Measurements from ENCODE around the gene APOC1. TPM values are rescaled to one million over a fixed set of nuclear protein-coding genes. Genes with fewer than 3 reads are reported as not detected.
"Not testable (repeated sequence)": the region's sequence is repeated elsewhere in the genome, so short reads cannot be mapped to it uniquely, and the experiment has no call there.

Gene APOC1
- total and polyA plus RNA-seq, 9 donors: 13.5 to 25.2 (median 16.0) TPM

DNA sequence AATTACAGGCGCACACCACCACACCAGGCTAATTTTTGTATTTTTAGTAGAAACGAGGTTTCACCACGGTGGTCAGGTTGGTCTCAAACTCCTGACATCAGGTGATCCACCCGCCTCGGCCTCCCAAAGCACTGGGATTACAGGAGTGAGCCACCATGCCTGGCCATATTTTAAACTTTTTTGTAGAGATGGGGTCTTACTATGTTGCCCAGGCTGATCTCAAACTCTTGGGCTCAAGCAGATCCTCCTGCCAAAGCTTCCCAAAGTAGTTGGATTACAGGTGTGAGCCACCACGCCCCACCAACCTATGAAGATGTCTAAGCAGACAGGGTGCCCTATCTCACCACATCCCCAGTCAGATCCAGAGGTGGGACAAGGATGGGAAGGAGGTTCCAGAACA is 2.5 kb upstream of the APOC1 start:
- not testable (repeated sequence) for H3K27me3 ChIP-seq (ENCODE audit: control insufficient read depth, insufficient read depth, low read length); H3K4me3 ChIP-seq (ENCODE audit: low read length); H3K36me3 ChIP-seq (ENCODE audit: control insufficient read depth, insufficient read depth, low read length); H3K9me3 ChIP-seq (replicated peaks; ENCODE audit: control insufficient read depth, low read depth, low read length); DNase-seq
- Histone ChIP-seq H3K4me1 (ENCODE audit: control insufficient read depth, insufficient read depth, low read length) (peaks cover 49% of the 10 kb centered on the region), H3K27ac (ENCODE audit: low read length) (peak overlapping the region; percentile 55)
- 90% methylated on average over 3 of the region's 6 CpGs for WGBS (ENCODE audit: insufficient coverage)

GRCh38 chr19:44912854-44913253 is 1.6 kb upstream of the APOC1 start:
- Histone ChIP-seq H3K27me3 (ENCODE audit: control insufficient read depth, insufficient read depth, low read length) (no peaks in the 10 kb centered on the region), H3K4me1 (ENCODE audit: control insufficient read depth, insufficient read depth, low read length) (peaks cover 49% of the 10 kb centered on the region), H3K4me3 (ENCODE audit: low read length) (no peak overlapping the region), H3K36me3 (ENCODE audit: control insufficient read depth, insufficient read depth, low read length) (no peaks in the 10 kb centered on the region), H3K27ac (ENCODE audit: low read length) (peak overlapping the region; percentile 52), H3K9me3 (replicated peaks; ENCODE audit: control insufficient read depth, low read depth, low read length) (no peaks in the 10 kb centered on the region)
- DNase-seq: peak; percentile 90
- WGBS (ENCODE audit: insufficient coverage): 37% methylated on average over 3 of the region's 6 CpGs

- H3K36me3 ChIP-seq (ENCODE audit: control insufficient read depth, insufficient read depth, low read length); H3K4me3 ChIP-seq (ENCODE audit: low read length); H3K27me3 ChIP-seq (ENCODE audit: control insufficient read depth, insufficient read depth, low read length); H3K27ac ChIP-seq (ENCODE audit: low read length); DNase-seq; H3K9me3 ChIP-seq (replicated peaks; ENCODE audit: control insufficient read depth, low read depth, low read length): not testable (repeated sequence)
- 62% methylated on average over 9 of the region's 23 CpGs for WGBS (ENCODE audit: insufficient coverage)
- peaks cover 49% of the 10 kb centered on the region for H3K4me1 ChIP-seq (ENCODE audit: control insufficient read depth, insufficient read depth, low read length)
These were observed 636 bp upstream of the APOC1 start for GRCh38 chr19:44913512-44914432.

DNA sequence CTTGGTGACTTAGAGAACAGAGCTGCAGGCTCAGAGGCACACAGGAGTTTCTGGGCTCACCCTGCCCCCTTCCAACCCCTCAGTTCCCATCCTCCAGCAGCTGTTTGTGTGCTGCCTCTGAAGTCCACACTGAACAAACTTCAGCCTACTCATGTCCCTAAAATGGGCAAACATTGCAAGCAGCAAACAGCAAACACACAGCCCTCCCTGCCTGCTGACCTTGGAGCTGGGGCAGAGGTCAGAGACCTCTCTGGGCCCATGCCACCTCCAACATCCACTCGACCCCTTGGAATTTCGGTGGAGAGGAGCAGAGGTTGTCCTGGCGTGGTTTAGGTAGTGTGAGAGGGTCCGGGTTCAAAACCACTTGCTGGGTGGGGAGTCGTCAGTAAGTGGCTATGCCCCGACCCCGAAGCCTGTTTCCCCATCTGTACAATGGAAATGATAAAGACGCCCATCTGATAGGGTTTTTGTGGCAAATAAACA is 9.9 kb downstream of the APOC1 start:
- WGBS (ENCODE audit: insufficient coverage): 100% methylated on average over 1 of the region's 8 CpGs
- Histone ChIP-seq H3K36me3 (ENCODE audit: control insufficient read depth, insufficient read depth, low read length) (no peaks in the 10 kb centered on the region), H3K27ac (ENCODE audit: low read length) (no peak overlapping the region), H3K27me3 (ENCODE audit: control insufficient read depth, insufficient read depth, low read length) (no peaks in the 10 kb centered on the region), H3K4me3 (ENCODE audit: low read length) (no peak overlapping the region), H3K9me3 (replicated peaks; ENCODE audit: control insufficient read depth, low read depth, low read length) (no peaks in the 10 kb centered on the region), H3K4me1 (ENCODE audit: control insufficient read depth, insufficient read depth, low read length) (peaks cover 39% of the 10 kb centered on the region)
- no peak for DNase-seq

GRCh38 chr19:44925114-44925891 is 10.9 kb downstream of the APOC1 start:
- Histone ChIP-seq H3K27ac (ENCODE audit: low read length) (peak overlapping the region; percentile 71), H3K36me3 (ENCODE audit: control insufficient read depth, insufficient read depth, low read length) (no peaks in the 10 kb centered on the region), H3K9me3 (replicated peaks; ENCODE audit: control insufficient read depth, low read depth, low read length) (no peaks in the 10 kb centered on the region), H3K4me1 (ENCODE audit: control insufficient read depth, insufficient read depth, low read length) (peaks cover 39% of the 10 kb centered on the region), H3K4me3 (ENCODE audit: low read length) (no peak overlapping the region), H3K27me3 (ENCODE audit: control insufficient read depth, insufficient read depth, low read length) (no peaks in the 10 kb centered on the region)
- peak; percentile 90 for DNase-seq
- WGBS (ENCODE audit: insufficient coverage): 29% methylated on average over 3 of the region's 8 CpGs

- not testable (repeated sequence) for H3K4me3 ChIP-seq (ENCODE audit: low read length); H3K27me3 ChIP-seq (ENCODE audit: control insufficient read depth, insufficient read depth, low read length); H3K36me3 ChIP-seq (ENCODE audit: control insufficient read depth, insufficient read depth, low read length); H3K27ac ChIP-seq (ENCODE audit: low read length); H3K9me3 ChIP-seq (replicated peaks; ENCODE audit: control insufficient read depth, low read depth, low read length); DNase-seq
- H3K4me1 ChIP-seq (ENCODE audit: control insufficient read depth, insufficient read depth, low read length): peaks cover 39% of the 10 kb centered on the region
- WGBS (ENCODE audit: insufficient coverage): 66% methylated on average over 5 of the region's 19 CpGs
These were observed 12.1 kb downstream of the APOC1 start for GRCh38 chr19:44926245-44927077.

- Histone ChIP-seq H3K4me1 (ENCODE audit: control insufficient read depth, insufficient read depth, low read length) (peaks cover 39% of the 10 kb centered on the region), H3K27me3 (ENCODE audit: control insufficient read depth, insufficient read depth, low read length) (no peaks in the 10 kb centered on the region), H3K9me3 (replicated peaks; ENCODE audit: control insufficient read depth, low read depth, low read length) (no peaks in the 10 kb centered on the region), H3K27ac (ENCODE audit: low read length) (no peak overlapping the region), H3K36me3 (ENCODE audit: control insufficient read depth, insufficient read depth, low read length) (no peaks in the 10 kb centered on the region), H3K4me3 (ENCODE audit: low read length) (no peak overlapping the region)
- 70% methylated on average over 2 of the region's 5 CpGs for WGBS (ENCODE audit: insufficient coverage)
- DNase-seq: no peak
These were observed 13.3 kb downstream of the APOC1 start for GRCh38 chr19:44927746-44928145.

DNA sequence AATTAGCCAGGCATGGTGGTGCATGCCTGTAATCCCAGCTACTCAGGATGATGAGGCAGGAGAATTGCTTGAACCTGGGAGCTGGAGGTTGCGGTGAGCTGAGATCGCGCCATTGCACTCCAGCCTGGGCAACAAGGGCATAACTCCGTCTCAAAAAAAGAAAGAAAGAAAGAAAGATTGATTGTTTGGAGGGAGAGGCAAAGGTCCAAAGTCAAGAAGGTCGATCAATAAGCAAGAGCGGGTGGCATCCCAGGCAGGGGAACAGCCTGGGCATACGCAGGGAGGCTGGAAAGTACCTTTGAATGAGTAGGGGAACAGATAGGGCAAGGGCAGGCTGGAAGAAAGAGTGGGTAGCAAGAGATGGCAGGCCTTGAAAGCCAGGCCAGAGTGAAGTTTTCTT is 15.7 kb downstream of the APOC1 start:
- no peaks in the 10 kb centered on the region for H3K36me3 ChIP-seq (ENCODE audit: control insufficient read depth, insufficient read depth, low read length)
- WGBS (ENCODE audit: insufficient coverage): 87% methylated on average over 7 of the region's 7 CpGs
- H3K4me1 ChIP-seq (ENCODE audit: control insufficient read depth, insufficient read depth, low read length): peaks cover 29% of the 10 kb centered on the region
- no peaks in the 10 kb centered on the region for H3K9me3 ChIP-seq (replicated peaks; ENCODE audit: control insufficient read depth, low read depth, low read length)
- H3K27me3 ChIP-seq (ENCODE audit: control insufficient read depth, insufficient read depth, low read length): no peaks in the 10 kb centered on the region
- H3K27ac ChIP-seq (ENCODE audit: low read length): no peak overlapping the region
- no peak for DNase-seq
- H3K4me3 ChIP-seq (ENCODE audit: low read length): no peak overlapping the region

DNA sequence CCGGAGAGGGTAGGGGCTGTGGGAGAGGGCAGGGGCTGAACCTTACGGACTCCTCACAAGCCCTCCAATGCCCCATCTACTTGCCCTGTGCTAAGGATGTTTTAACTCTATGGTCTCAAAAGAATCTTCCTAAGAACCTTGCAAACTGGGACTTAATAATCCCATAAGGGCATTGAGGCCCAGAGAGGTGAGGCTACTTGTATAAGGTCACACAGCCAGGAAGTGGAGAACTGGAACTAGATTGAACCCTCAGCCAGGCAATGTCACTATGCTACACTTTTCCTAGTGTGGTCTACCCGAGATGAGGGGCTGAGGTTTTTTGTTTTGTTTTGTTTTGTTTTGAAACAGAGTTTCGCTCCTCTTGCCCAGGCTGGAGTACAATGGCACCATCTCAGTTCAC is 17.1 kb downstream of the APOC1 start:
- no peak overlapping the region for H3K27ac ChIP-seq (ENCODE audit: low read length)
- H3K27me3 ChIP-seq (ENCODE audit: control insufficient read depth, insufficient read depth, low read length): no peaks in the 10 kb centered on the region
- DNase-seq: no peak
- peaks cover 20% of the 10 kb centered on the region for H3K4me1 ChIP-seq (ENCODE audit: control insufficient read depth, insufficient read depth, low read length)
- 100% methylated on average over 1 of the region's 4 CpGs for WGBS (ENCODE audit: insufficient coverage)
- no peaks in the 10 kb centered on the region for H3K9me3 ChIP-seq (replicated peaks; ENCODE audit: control insufficient read depth, low read depth, low read length)
- H3K4me3 ChIP-seq (ENCODE audit: low read length): no peak overlapping the region
- H3K36me3 ChIP-seq (ENCODE audit: control insufficient read depth, insufficient read depth, low read length): no peaks in the 10 kb centered on the region
